ENCODE results near the gene FADS2. TPM values are rescaled to one million over a fixed set of nuclear protein-coding genes. Genes with fewer than 3 reads are reported as not detected.

FADS2 gene
- polyA plus RNA-seq, 2 of the 4 experiments (the other 2 are of a cell fraction) = 215 to 391 TPM

DNA sequence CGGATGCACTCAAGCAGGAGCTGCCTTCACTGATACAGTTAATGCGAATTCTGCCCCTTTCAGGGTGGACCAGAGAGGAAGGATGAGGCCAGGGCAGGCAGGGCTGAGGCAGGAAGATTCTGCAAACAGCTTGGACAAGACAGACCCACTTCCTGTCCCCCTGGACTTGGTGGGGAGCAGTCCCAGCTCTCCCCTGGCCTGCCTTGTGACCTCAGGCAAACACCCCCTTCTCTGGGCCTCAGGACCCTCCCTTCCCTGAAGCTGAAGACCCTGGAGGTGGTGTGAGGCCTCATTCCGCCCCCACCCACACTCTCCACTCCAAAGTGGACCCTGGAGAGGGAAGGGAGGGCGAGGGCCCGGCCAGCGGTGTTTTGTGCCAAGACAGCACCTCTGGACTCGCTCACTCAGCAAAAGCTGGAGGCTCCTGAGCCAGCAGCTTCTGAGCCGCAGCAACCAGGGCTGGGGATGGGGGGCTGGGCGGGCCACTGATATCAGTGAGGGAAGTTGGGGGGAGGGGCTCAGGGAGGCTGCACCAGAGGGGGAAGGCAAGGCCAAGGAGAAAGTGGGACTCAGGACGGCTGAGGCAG is 80.7 kb downstream of the FADS2 start:
- ATAC-seq (no peak), FAIRE-seq (no peak), DNase-seq (ENCODE audit: low read depth in 1 of 2, low spot score in 1 of 2) (no peak)
- Histone ChIP-seq H3K4me2 (no peak overlapping the region), H3K4me1 (no peaks in the 10 kb centered on the region), H3K9me3 (no peaks in the 10 kb centered on the region), H3K4me3 (no peak overlapping the region), H3K27ac (no peak overlapping the region)
- CTCF ChIA-PET = interaction anchor here (0.7 to 19.8 kb wide), 8 partner anchors 9 to 199 kb away, joined by 3 to 565 read pairs (median 6); partner anchors contain the start of genes BEST1 and FADS2
- POLR2A ChIA-PET = no interaction called here
- 65% methylated on average over 5 of the region's 10 CpGs for WGBS (ENCODE audit: missing lambda C conversion rate)
- TF ChIP-seq SREBF2 (IDR thresholded peaks at IDR 0.05) = no peak
- TF ChIP-seq RCOR1 (IDR thresholded peaks at IDR 0.05; ENCODE audit: low read depth, low read length) = no peak
- no peak for TF ChIP-seq FOSL2 (IDR thresholded peaks at IDR 0.05)
- no peak for TF ChIP-seq FOSL2 (CRISPR knock-in tag; IDR thresholded peaks at IDR 0.05)
- peak; percentile 25 for TF ChIP-seq MAFK (IDR thresholded peaks at IDR 0.05; ENCODE audit: partially characterized antibody)
- TF ChIP-seq RARB (CRISPR knock-in tag; IDR thresholded peaks at IDR 0.05) = no peak
- TF ChIP-seq MAZ (IDR thresholded peaks at IDR 0.05; ENCODE audit: borderline replicate concordance, low read depth, low read length) = no peak
- TF ChIP-seq CBX8 (IDR thresholded peaks at IDR 0.05) = no peak

GRCh38 chr11:61910187-61911127 is 82.4 kb downstream of the FADS2 start:
- Histone ChIP-seq H3K4me1 (no peaks in the 10 kb centered on the region), H3K9me3 (no peaks in the 10 kb centered on the region), H3K27ac (0 out of 6 replicates have a peak overlapping the region, but pooled peaks of 1 of the 2 experiments have one; percentile 13), H3K4me2 (no peak overlapping the region), H3K4me3 (no peak overlapping the region)
- FAIRE-seq = no peak
- ATAC-seq = no peak
- WGBS (ENCODE audit: missing lambda C conversion rate) = 99% methylated on average over 12 of the region's 13 CpGs
- ChIA-PET CTCF (interaction anchor here (0.6 to 19.8 kb wide), 8 partner anchors 11 to 403 kb away, joined by 3 to 565 read pairs (median 5); partner anchors contain the start of gene BEST1), POLR2A (no interaction called here)
- TF ChIP-seq RARB (CRISPR knock-in tag; IDR thresholded peaks at IDR 0.05) (no peak), EHMT2 (IDR thresholded peaks at IDR 0.05; ENCODE audit: low read depth) (no peak), HMGXB4 (CRISPR knock-in tag; IDR thresholded peaks at IDR 0.05; ENCODE audit: borderline replicate concordance) (no peak), ZC3H11A (IDR thresholded peaks at IDR 0.05) (no peak), CBX2 (IDR thresholded peaks at IDR 0.05; ENCODE audit: borderline replicate concordance, low read depth) (no peak), GATA3 (IDR thresholded peaks at IDR 0.05; ENCODE audit: borderline replicate concordance) (no peak), SMC3 (IDR thresholded peaks at IDR 0.05) (no peak), EP300 (IDR thresholded peaks at IDR 0.05) (no peak), USF2 (IDR thresholded peaks at IDR 0.05) (no peak)
- TF ChIP-seq, protein P1, sequence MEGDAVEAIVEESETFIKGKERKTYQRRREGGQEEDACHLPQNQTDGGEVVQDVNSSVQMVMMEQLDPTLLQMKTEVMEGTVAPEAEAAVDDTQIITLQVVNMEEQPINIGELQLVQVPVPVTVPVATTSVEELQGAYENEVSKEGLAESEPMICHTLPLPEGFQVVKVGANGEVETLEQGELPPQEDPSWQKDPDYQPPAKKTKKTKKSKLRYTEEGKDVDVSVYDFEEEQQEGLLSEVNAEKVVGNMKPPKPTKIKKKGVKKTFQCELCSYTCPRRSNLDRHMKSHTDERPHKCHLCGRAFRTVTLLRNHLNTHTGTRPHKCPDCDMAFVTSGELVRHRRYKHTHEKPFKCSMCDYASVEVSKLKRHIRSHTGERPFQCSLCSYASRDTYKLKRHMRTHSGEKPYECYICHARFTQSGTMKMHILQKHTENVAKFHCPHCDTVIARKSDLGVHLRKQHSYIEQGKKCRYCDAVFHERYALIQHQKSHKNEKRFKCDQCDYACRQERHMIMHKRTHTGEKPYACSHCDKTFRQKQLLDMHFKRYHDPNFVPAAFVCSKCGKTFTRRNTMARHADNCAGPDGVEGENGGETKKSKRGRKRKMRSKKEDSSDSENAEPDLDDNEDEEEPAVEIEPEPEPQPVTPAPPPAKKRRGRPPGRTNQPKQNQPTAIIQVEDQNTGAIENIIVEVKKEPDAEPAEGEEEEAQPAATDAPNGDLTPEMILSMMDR (IDR thresholded peaks at IDR 0.05) = no peak
- TF ChIP-seq, protein P2, sequence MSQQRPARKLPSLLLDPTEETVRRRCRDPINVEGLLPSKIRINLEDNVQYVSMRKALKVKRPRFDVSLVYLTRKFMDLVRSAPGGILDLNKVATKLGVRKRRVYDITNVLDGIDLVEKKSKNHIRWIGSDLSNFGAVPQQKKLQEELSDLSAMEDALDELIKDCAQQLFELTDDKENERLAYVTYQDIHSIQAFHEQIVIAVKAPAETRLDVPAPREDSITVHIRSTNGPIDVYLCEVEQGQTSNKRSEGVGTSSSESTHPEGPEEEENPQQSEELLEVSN (IDR thresholded peaks at IDR 0.05; ENCODE audit: borderline replicate concordance, low read depth) = no peak
- no peak for DNase-seq (ENCODE audit: low read depth in 1 of 2, low spot score in 1 of 2)

All from A549 (cell line).